Activated CD4-positive, alpha-beta T cell treated with anti-CD3 and anti-CD28 coated beads for 36 hours (primary cell): ENCODE measurements around the gene OAF. TPM values are rescaled to one million over a fixed set of nuclear protein-coding genes. Genes with fewer than 3 reads are reported as not detected.

Experiments used
- ATAC-seq: fragments of 200-7000 bp; cut with Tn5 transposase; one replicate; pipeline ENCODE4 v1.10.0; 2021; ENCODE audit warnings: mild to moderate bottlenecking, moderate library complexity
- CTCF ChIA-PET: fragments of 350-600 bp; sonication (Branson Sonifier 250); formaldehyde crosslinking; loops from one replicate; lab custom pipeline; 2021; ENCODE audit warnings: antibody characterized with exemption; lab: Charles Lee
- POLR2A ChIA-PET: fragments of 350-600 bp; sonication (Branson Sonifier 250); formaldehyde crosslinking; loops from one replicate; lab custom pipeline; 2021; ENCODE audit warnings: antibody characterized with exemption, inconsistent platforms; lab: Charles Lee
- DNase-seq: peaks from one replicate; pipeline ENCODE4 v3.0.0-alpha.2; 2020
- H3K27ac Mint-ChIP-seq: one replicate; pipeline ENCODE4 v1.8.0; 2021; ENCODE audit warnings: mixed read lengths
- H3K27me3 Mint-ChIP-seq: one replicate; pipeline ENCODE4 v1.8.0; 2021; ENCODE audit warnings: mixed read lengths
- H3K36me3 Mint-ChIP-seq: one replicate; pipeline ENCODE4 v1.8.0; 2021; ENCODE audit warnings: low read depth, mixed read lengths
- H3K4me1 Mint-ChIP-seq: one replicate; pipeline ENCODE4 v1.8.0; 2021; ENCODE audit warnings: mixed read lengths
- H3K4me3 Mint-ChIP-seq: one replicate; pipeline ENCODE4 v1.8.0; 2021; ENCODE audit warnings: mild to moderate bottlenecking, moderate library complexity, mixed read lengths
- H3K9me3 Mint-ChIP-seq: one replicate; pipeline ENCODE4 v1.8.0; 2021; ENCODE audit warnings: low read depth, mixed read lengths
- intact Hi-C, 2 experiments: fragments of 100-400 bp; cut with DNase I in 1 of 2; cut with micrococcal nuclease in 1 of 2; formaldehyde crosslinking; loops; one replicate each; pipeline versions ENCODE4 v1.14.2 to v1.15.1; 2022 to 2024; cut with DNase I, micrococcal nuclease
- total RNA-seq, 2 experiments: library from RNA; stranded (reverse); gene quantifications; one replicate each; pipeline ENCODE4 v1.2.3, GENCODE V29; 2021

The OAF gene
- total RNA-seq, 2 experiments from 2014 or later, result 1.4 to 1.6 TPM

- H3K9me3 Mint-ChIP-seq, result no peaks in the 10 kb centered on the region
- intact Hi-C loops, result loop anchor here (1.0 kb wide), 1 partner anchor 68 kb away; no protein-coding TSS in a partner anchor
- H3K36me3 Mint-ChIP-seq, result no peaks in the 10 kb centered on the region
- peaks cover 39% of the 10 kb centered on the region for H3K27me3 Mint-ChIP-seq
- ATAC-seq (peak; percentile 88), DNase-seq (peak; percentile 84)
- H3K4me3 Mint-ChIP-seq, result no peak overlapping the region
- H3K4me1 Mint-ChIP-seq, result no peaks in the 10 kb centered on the region
- POLR2A ChIA-PET, result no interaction called here
- H3K27ac Mint-ChIP-seq, result no peak overlapping the region
- CTCF ChIA-PET, result interaction anchor here (0.8 to 8.1 kb wide), 11 partner anchors 11 to 67 kb away, joined by 3 to 164 read pairs (median 4); no protein-coding TSS in a partner anchor
These were observed 24.3 kb downstream of the OAF start for GRCh38 chr11:120235024-120235628.

GRCh38 chr11:120236169-120237107, 25.6 kb downstream of the OAF start:
- H3K27ac Mint-ChIP-seq, result no peak overlapping the region
- H3K27me3 Mint-ChIP-seq, result peaks cover 52% of the 10 kb centered on the region
- intact Hi-C loops, result no loop called here
- POLR2A ChIA-PET, result interaction anchor here (0.6 to 1.3 kb wide), 3 partner anchors 13 to 66 kb away, joined by 3 to 4 read pairs (median 3); no protein-coding TSS in a partner anchor
- CTCF ChIA-PET, result interaction anchor here (0.6 to 8.1 kb wide), 7 partner anchors 12 to 789 kb away, joined by 3 to 164 read pairs (median 5); no protein-coding TSS in a partner anchor
- H3K4me3 Mint-ChIP-seq, result no peak overlapping the region
- H3K9me3 Mint-ChIP-seq, result no peaks in the 10 kb centered on the region
- DNase-seq (no peak), ATAC-seq (no peak)
- no peaks in the 10 kb centered on the region for H3K36me3 Mint-ChIP-seq
- H3K4me1 Mint-ChIP-seq, result no peaks in the 10 kb centered on the region

GRCh38 chr11:120238968-120239620, 28.3 kb downstream of the OAF start:
- DNase-seq (no peak), ATAC-seq (no peak)
- Mint-ChIP-seq H3K4me3 (no peak overlapping the region), H3K27me3 (peaks cover 69% of the 10 kb centered on the region), H3K9me3 (no peaks in the 10 kb centered on the region), H3K27ac (no peak overlapping the region), H3K4me1 (no peaks in the 10 kb centered on the region), H3K36me3 (no peaks in the 10 kb centered on the region)
- CTCF ChIA-PET, result interaction anchor here (8.1 kb wide), 1 partner anchor 63 kb away, joined by 164 read pairs; no protein-coding TSS in a partner anchor
- POLR2A ChIA-PET, result no interaction called here
- intact Hi-C loops, result no loop called here

- ChIA-PET POLR2A (no interaction called here), CTCF (interaction anchor here (8.1 kb wide), 1 partner anchor 62 kb away, joined by 164 read pairs; no protein-coding TSS in a partner anchor)
- no peak within 1 kb of the TSS for H3K4me3 Mint-ChIP-seq
- H3K27me3 Mint-ChIP-seq, result peaks cover 70% of the 10 kb centered on the region
- peaks cover 6% of the 10 kb centered on the region for H3K4me1 Mint-ChIP-seq
- H3K36me3 Mint-ChIP-seq, result no peaks in the 10 kb centered on the region
- H3K9me3 Mint-ChIP-seq, result no peaks in the 10 kb centered on the region
- intact Hi-C loops, result loop anchor here in 1 of 2 experiments (10.0 kb wide), 1 partner anchor 595 kb away; no protein-coding TSS in a partner anchor
- H3K27ac Mint-ChIP-seq, result no peak within 1 kb of the TSS
- peak; percentile 35 for DNase-seq
- no peak for ATAC-seq
These were observed 29.1 kb downstream of the OAF start, which contains the start of gene POU2F3 for GRCh38 chr11:120239713-120240640. Gene POU2F3 (plus strand): TSS chr11:120240140. CDS start chr11:120240344, 204 bp downstream.

- POLR2A ChIA-PET, result no interaction called here
- intact Hi-C loops, result loop anchor here in 1 of 2 experiments (10.0 kb wide), 1 partner anchor 594 kb away; no protein-coding TSS in a partner anchor
- DNase-seq, result no peak
- H3K27ac Mint-ChIP-seq, result no peak overlapping the region
- no peaks in the 10 kb centered on the region for H3K9me3 Mint-ChIP-seq
- no peak overlapping the region for H3K4me3 Mint-ChIP-seq
- ATAC-seq, result no peak
- H3K27me3 Mint-ChIP-seq, result peaks cover 70% of the 10 kb centered on the region
- H3K36me3 Mint-ChIP-seq, result no peaks in the 10 kb centered on the region
- CTCF ChIA-PET, result no interaction called here
- H3K4me1 Mint-ChIP-seq, result peaks cover 6% of the 10 kb centered on the region
These were observed 30.0 kb downstream of the OAF start for GRCh38 chr11:120240866-120241265.

GRCh38 chr11:120241277-120241676, 30.4 kb downstream of the OAF start:
- intact Hi-C loops, result loop anchor here in 1 of 2 experiments (10.0 kb wide), 1 partner anchor 594 kb away; no protein-coding TSS in a partner anchor
- Mint-ChIP-seq H3K4me3 (no peak overlapping the region), H3K4me1 (peaks cover 6% of the 10 kb centered on the region), H3K9me3 (no peaks in the 10 kb centered on the region), H3K27ac (no peak overlapping the region), H3K36me3 (no peaks in the 10 kb centered on the region), H3K27me3 (peaks cover 73% of the 10 kb centered on the region)
- no peak for DNase-seq
- CTCF ChIA-PET, result no interaction called here
- POLR2A ChIA-PET, result no interaction called here
- no peak for ATAC-seq

GRCh38 chr11:120243221-120243620, 32.4 kb downstream of the OAF start:
- Mint-ChIP-seq H3K4me3 (no peak overlapping the region), H3K9me3 (no peaks in the 10 kb centered on the region), H3K27me3 (peaks cover 76% of the 10 kb centered on the region), H3K36me3 (no peaks in the 10 kb centered on the region), H3K27ac (no peak overlapping the region), H3K4me1 (peaks cover 14% of the 10 kb centered on the region)
- ChIA-PET POLR2A (no interaction called here), CTCF (interaction anchor here (1.6 to 2.6 kb wide), 3 partner anchors 18 to 62 kb away, joined by 6 to 13 read pairs (median 6); no protein-coding TSS in a partner anchor)
- intact Hi-C loops, result loop anchor here in 1 of 2 experiments (10.0 kb wide), 1 partner anchor 592 kb away; no protein-coding TSS in a partner anchor
- ATAC-seq (no peak), DNase-seq (no peak)

- H3K4me3 Mint-ChIP-seq, result no peak overlapping the region
- peaks cover 70% of the 10 kb centered on the region for H3K27me3 Mint-ChIP-seq
- ChIA-PET POLR2A (no interaction called here), CTCF (interaction anchor here (0.7 to 2.6 kb wide), 2 partner anchors 58 to 119 kb away, joined by 3 to 13 read pairs; no protein-coding TSS in a partner anchor)
- no peaks in the 10 kb centered on the region for H3K36me3 Mint-ChIP-seq
- peak; percentile 32 for DNase-seq
- no peaks in the 10 kb centered on the region for H3K9me3 Mint-ChIP-seq
- ATAC-seq, result no peak
- H3K4me1 Mint-ChIP-seq, result peaks cover 27% of the 10 kb centered on the region
- intact Hi-C loops, result loop anchor here in 1 of 2 experiments (10.0 kb wide), 1 partner anchor 590 kb away; no protein-coding TSS in a partner anchor
- H3K27ac Mint-ChIP-seq, result no peak overlapping the region
These were observed 33.9 kb downstream of the OAF start for GRCh38 chr11:120244476-120245365.

GRCh38 chr11:120245434-120245833, 34.6 kb downstream of the OAF start:
- Mint-ChIP-seq H3K36me3 (no peaks in the 10 kb centered on the region), H3K4me3 (no peak overlapping the region), H3K4me1 (peaks cover 29% of the 10 kb centered on the region), H3K27ac (no peak overlapping the region), H3K27me3 (peaks cover 75% of the 10 kb centered on the region), H3K9me3 (no peaks in the 10 kb centered on the region)
- intact Hi-C loops, result loop anchor here in 1 of 2 experiments (10.0 kb wide), 1 partner anchor 589 kb away; no protein-coding TSS in a partner anchor
- CTCF ChIA-PET, result interaction anchor here (0.6 to 2.1 kb wide), 3 partner anchors 16 to 57 kb away, joined by 3 to 16 read pairs (median 3); no protein-coding TSS in a partner anchor
- POLR2A ChIA-PET, result no interaction called here
- ATAC-seq (no peak), DNase-seq (no peak)
